ENCODE measurements around the gene PEX14. TPM values are rescaled to one million over a fixed set of nuclear protein-coding genes. Genes with fewer than 3 reads are reported as not detected.

The PEX14 gene
- total RNA-seq, 1 donor, result 15.2 TPM

- no peak for TF ChIP-seq CTCF (IDR thresholded peaks at IDR 0.05; ENCODE audit: extremely low read depth, low read depth, low read length)
- no peaks in the 10 kb centered on the region for H3K27me3 ChIP-seq (ENCODE audit: insufficient read depth, low read length)
- H2AFZ ChIP-seq (ENCODE audit: low read length), result no peak overlapping the region
- H3K4me1 ChIP-seq (ENCODE audit: insufficient read depth, low read length), result no peaks in the 10 kb centered on the region
- no peak overlapping the region for H3K27ac ChIP-seq (ENCODE audit: low read depth, low read length)
- H4K20me1 ChIP-seq (ENCODE audit: insufficient read depth, low read length), result no peaks in the 10 kb centered on the region
- no peak overlapping the region for H3K4me2 ChIP-seq (ENCODE audit: insufficient read depth, low read length)
- H3K79me2 ChIP-seq (ENCODE audit: insufficient read depth, low read length), result no peaks in the 10 kb centered on the region
- DNase-seq (ENCODE audit: insufficient read length, low spot score, missing footprints), result no peak
- H3K36me3 ChIP-seq (ENCODE audit: insufficient read depth, low read length), result no peaks in the 10 kb centered on the region
- H3K4me3 ChIP-seq (ENCODE audit: insufficient read depth, low read length), result no peak overlapping the region
- no peaks in the 10 kb centered on the region for H3K9me3 ChIP-seq (ENCODE audit: low read depth, low read length)
Observed at GRCh38 chr1:10671090-10671489, 196.3 kb downstream of the PEX14 start.

- H2AFZ ChIP-seq (ENCODE audit: low read length), result no peak overlapping the region
- H4K20me1 ChIP-seq (ENCODE audit: insufficient read depth, low read length), result no peaks in the 10 kb centered on the region
- no peaks in the 10 kb centered on the region for H3K36me3 ChIP-seq (ENCODE audit: insufficient read depth, low read length)
- H3K4me3 ChIP-seq (ENCODE audit: insufficient read depth, low read length), result no peak overlapping the region
- no peak overlapping the region for H3K4me2 ChIP-seq (ENCODE audit: insufficient read depth, low read length)
- no peak for TF ChIP-seq CTCF (IDR thresholded peaks at IDR 0.05; ENCODE audit: extremely low read depth, low read depth, low read length)
- DNase-seq (ENCODE audit: insufficient read length, low spot score, missing footprints), result no peak
- no peaks in the 10 kb centered on the region for H3K9me3 ChIP-seq (ENCODE audit: low read depth, low read length)
- H3K79me2 ChIP-seq (ENCODE audit: insufficient read depth, low read length), result no peaks in the 10 kb centered on the region
- H3K27ac ChIP-seq (ENCODE audit: low read depth, low read length), result no peak overlapping the region
- no peaks in the 10 kb centered on the region for H3K4me1 ChIP-seq (ENCODE audit: insufficient read depth, low read length)
- H3K27me3 ChIP-seq (ENCODE audit: insufficient read depth, low read length), result no peaks in the 10 kb centered on the region
Observed at GRCh38 chr1:10671622-10672342, 197.0 kb downstream of the PEX14 start.

- Histone ChIP-seq H3K27me3 (ENCODE audit: insufficient read depth, low read length) (no peaks in the 10 kb centered on the region), H3K9me3 (ENCODE audit: low read depth, low read length) (no peaks in the 10 kb centered on the region), H3K4me1 (ENCODE audit: insufficient read depth, low read length) (no peaks in the 10 kb centered on the region), H4K20me1 (ENCODE audit: insufficient read depth, low read length) (no peaks in the 10 kb centered on the region), H2AFZ (ENCODE audit: low read length) (no peak overlapping the region), H3K36me3 (ENCODE audit: insufficient read depth, low read length) (no peaks in the 10 kb centered on the region), H3K4me3 (ENCODE audit: insufficient read depth, low read length) (no peak overlapping the region), H3K27ac (ENCODE audit: low read depth, low read length) (no peak overlapping the region), H3K79me2 (ENCODE audit: insufficient read depth, low read length) (no peaks in the 10 kb centered on the region), H3K4me2 (ENCODE audit: insufficient read depth, low read length) (no peak overlapping the region)
- DNase-seq (ENCODE audit: insufficient read length, low spot score, missing footprints), result no peak
- no peak for TF ChIP-seq CTCF (IDR thresholded peaks at IDR 0.05; ENCODE audit: extremely low read depth, low read depth, low read length)
Observed at GRCh38 chr1:10672343-10673050, 197.7 kb downstream of the PEX14 start.

GRCh38 chr1:10673109-10673711 is 198.5 kb downstream of the PEX14 start:
- no peaks in the 10 kb centered on the region for H3K36me3 ChIP-seq (ENCODE audit: insufficient read depth, low read length)
- H3K27ac ChIP-seq (ENCODE audit: low read depth, low read length), result no peak overlapping the region
- no peaks in the 10 kb centered on the region for H3K4me1 ChIP-seq (ENCODE audit: insufficient read depth, low read length)
- DNase-seq (ENCODE audit: insufficient read length, low spot score, missing footprints), result no peak
- H2AFZ ChIP-seq (ENCODE audit: low read length), result no peak overlapping the region
- no peaks in the 10 kb centered on the region for H4K20me1 ChIP-seq (ENCODE audit: insufficient read depth, low read length)
- H3K4me3 ChIP-seq (ENCODE audit: insufficient read depth, low read length), result no peak overlapping the region
- no peak for TF ChIP-seq CTCF (IDR thresholded peaks at IDR 0.05; ENCODE audit: extremely low read depth, low read depth, low read length)
- H3K9me3 ChIP-seq (ENCODE audit: low read depth, low read length), result no peaks in the 10 kb centered on the region
- H3K4me2 ChIP-seq (ENCODE audit: insufficient read depth, low read length), result no peak overlapping the region
- no peaks in the 10 kb centered on the region for H3K79me2 ChIP-seq (ENCODE audit: insufficient read depth, low read length)
- H3K27me3 ChIP-seq (ENCODE audit: insufficient read depth, low read length), result no peaks in the 10 kb centered on the region

Measured in osteoblast (primary cell).